Stimulated activated CD4-positive, alpha-beta T cell treated with anti-CD3 and anti-CD28 coated beads, Interleukin-4, amount 100 ng/mL, for 1 hour (primary cell): ENCODE data around the gene NACC2.

Experiments used
- DNase-seq: peaks from one replicate; pipeline ENCODE4 v3.0.0-alpha.2; 2020

NACC2 gene

DNA sequence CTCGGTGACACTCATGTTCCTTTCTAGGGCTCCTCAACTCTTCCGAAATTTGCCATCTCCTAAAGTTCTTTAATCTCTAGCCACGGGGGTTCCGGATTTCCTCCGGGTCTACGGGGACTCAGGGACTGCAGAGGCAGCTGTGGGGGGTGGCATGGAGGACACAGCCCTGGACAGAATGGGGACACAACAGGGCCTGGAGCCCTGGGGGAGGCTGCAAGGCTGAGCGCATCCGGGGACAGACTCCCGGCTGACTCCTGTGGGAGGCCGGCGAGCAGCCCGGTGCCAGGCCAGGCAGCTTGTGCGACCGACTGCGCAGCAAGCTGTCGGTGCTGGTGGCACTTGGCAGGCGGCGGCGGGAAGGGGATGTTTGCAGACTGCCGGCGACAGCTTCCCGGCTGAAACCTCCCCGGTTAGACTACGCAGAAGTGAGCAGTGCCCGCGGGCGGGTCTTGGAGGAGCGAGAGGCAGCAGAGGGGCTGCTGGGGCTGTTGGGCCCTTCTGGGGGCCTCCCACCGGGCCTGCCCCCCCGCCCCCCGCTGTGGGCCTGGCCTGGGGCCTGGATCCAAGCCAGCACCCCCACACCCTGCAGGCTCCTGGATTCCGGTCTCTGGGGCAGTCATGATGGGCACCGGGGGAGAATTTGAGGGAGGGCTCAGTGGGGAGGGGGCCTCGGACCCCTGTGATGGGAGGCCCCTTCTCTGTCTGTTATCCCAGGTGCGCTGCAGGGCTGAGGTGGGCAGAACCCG is 105.2 kb downstream of the NACC2 start:
- peak; percentile 32 for DNase-seq

DNA sequence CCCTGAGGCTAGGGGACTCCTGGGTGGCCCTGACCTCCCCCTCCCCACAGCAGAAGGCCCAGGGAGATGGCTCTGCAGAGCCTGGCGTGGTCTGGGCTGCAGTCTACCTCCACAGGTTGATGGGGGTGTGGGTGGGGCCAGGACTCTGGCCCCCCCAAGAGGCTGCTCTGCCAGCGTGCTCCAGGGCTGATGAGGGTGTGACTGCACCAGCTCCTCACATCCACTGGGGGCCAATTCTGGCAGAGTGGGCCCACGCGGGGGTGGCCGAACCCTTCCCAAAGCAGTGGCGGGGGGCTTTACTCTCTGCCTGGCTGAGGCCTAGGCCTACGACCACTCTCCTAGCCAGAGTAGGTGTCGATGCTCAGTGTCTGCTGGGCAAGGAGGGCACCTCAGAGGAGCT is 105.9 kb downstream of the NACC2 start:
- DNase-seq: no peak

DNA sequence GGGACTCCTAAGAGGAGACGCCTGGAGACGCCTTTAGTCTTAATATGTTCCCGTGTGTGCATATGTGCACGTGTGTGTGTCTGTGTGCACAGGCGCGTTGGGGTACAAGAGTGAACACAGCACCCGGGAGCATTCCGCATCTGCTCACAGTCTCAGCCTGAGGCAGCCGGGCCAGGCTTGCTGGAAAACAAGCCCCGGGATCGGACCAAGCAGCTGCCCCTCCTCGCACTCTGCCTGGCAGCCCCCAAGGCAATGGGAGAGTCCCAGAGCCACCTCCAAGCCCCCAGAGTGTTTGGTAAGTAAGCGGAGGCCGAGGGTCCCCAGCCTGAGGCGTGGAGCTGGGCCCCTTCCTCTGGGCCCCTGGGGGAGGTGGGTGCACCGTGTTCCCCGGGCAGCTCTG is 106.6 kb downstream of the NACC2 start:
- no peak for DNase-seq

DNA sequence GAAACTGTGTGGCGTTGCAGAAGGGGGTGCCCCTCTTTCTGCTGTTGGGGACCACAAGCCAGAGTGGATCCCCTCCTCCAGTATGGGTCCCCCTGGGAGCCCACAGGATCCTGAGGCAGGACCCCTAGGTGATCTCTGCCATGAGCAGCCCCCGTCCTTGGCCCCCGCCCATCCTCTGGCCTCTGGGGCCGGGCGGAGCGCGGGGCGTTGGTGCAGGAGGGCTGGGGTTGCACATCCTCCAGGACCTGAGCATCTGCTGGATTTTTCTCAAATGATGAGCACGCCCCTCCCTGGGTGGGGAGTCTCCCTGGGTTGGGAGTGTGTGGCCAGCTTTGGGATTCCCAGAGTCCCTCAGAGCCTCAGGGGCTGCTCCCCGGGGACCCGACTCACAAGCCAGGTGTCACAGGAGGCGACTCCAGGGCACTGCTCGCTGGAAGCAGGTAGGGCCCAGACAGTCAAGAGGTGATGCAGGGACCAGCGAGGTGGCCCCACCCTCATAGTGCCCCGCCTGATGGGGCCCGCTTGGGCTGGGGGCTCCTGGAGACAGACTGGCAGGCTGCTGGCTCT is 107.2 kb downstream of the NACC2 start:
- no peak for DNase-seq

DNA sequence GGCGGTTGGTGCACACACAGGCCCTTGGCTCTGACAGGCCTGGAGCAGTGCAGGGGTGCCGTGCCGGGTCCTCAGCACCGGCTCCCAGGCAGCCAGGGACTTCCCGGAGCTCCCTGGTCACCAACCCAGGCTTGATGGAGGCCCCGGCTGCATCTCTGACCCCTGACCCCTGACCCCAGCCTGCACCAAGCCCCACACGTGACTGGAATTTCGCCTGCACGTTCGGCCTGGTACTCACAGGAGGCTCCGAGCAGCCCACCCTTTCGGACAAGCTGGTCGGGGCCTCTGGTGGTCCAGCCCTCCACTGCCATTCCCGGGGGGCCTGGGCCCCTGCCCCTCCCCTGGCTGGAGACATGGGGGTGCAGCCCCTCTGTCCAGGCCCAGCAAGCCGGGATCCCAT is 108.5 kb downstream of the NACC2 start:
- no peak for DNase-seq

DNA sequence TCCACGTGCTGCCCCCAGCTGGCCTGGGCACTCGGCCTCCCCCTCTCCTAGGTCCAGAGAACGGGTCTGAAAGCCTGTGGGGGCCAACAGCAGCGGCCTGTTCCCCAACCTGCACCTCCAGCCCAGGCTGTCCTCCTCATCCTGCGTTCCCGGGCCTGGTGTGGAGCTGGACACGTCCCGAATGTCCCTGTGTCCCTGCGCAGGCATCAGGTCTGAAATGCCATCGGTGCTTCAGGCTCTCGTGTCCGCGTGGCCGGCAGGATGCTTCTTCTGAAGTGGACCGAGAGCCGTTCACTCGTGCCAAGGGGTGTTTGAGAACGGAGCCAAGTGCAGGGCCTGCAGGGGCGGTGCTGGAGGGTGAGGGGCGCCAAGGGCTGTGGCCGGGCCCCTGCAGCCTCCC is 109.2 kb downstream of the NACC2 start:
- no peak for DNase-seq

DNA sequence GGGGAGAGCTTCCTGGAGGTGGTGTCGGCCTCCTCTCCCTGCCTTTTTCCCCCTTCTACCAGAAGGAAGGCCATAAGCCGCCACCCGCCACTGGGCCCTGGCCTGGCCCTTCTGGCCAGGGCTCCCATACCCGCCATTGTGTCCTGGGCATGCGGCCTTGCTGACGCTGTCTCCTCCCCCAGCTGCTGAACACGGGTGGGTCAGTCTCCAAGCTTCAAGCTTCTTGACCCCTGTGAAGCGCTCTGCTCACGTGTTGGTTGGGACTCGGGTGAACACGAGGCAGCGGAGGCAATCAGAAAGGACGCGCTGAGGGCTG is 109.7 kb downstream of the NACC2 start:
- no peak for DNase-seq

DNA sequence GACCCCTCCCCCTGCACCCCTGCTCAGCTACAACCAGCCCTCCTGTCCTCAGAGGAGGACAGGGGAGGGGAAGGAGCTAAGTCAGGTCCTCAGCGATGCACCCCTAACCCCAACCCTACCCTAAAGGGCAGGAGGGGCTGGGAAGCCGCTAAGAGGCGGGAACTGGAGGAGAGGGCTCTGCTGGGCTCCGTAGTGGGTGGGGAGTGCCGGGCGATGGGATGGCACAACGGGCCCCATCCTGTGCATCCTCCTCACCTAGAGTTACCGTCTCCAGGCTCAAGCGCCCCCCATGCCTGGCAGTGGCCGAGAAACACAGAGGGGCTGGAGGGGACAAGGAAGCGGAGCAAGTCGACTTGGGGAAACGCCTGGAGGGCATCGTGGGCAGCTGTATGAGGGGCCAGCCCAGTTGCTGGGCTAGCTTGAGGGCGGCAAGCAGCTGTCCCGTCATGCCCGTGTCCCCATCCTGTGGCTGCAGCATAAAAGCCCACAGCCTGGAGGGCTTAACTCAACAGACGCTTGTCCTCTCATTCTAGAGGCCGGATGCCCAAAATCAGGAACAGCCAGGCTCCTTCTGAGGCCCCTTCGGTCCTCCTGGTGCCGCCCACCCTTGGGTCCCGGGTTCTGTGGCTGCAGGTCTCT is 110.9 kb downstream of the NACC2 start:
- no peak for DNase-seq

DNA sequence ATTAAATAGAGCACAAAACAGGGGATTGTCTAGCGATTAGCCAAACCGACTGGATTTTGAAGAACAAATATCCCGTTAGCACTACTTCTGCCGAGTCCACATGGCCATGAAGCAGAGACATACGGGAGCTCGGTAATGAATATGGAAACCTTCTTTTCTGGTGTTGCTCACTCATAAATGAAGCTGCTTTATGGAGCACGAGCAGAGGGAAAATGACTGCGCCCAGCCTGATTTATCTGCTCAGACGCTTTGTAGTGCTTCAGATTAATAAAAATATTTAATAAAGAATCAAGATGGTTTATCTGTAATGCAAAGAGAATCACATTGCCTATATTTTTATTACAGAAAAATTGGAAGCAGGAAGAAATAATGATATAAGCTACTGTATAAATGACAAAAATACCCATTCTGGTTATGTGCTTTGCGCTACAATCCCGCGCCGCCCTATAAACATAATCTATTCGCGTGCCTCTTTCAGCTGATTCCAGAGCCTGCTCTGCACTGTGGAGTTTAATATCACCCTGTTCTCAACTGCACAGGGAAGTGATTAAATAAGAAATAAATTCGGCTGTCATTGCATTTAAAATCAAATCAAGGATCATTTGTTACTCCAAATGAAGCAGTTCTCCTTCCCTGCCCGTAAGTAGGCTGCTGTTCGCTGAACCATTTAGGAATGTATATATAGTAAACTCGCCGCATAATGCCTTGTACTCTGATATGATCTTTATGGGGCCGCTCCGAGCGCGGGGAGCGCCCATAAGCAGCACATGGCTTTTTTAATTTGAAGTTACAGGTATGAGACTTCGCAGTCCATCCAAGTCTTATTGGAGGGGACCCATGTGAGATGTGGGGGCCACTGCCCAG is 111.6 kb downstream of the NACC2 start:
- DNase-seq: no peak

DNA sequence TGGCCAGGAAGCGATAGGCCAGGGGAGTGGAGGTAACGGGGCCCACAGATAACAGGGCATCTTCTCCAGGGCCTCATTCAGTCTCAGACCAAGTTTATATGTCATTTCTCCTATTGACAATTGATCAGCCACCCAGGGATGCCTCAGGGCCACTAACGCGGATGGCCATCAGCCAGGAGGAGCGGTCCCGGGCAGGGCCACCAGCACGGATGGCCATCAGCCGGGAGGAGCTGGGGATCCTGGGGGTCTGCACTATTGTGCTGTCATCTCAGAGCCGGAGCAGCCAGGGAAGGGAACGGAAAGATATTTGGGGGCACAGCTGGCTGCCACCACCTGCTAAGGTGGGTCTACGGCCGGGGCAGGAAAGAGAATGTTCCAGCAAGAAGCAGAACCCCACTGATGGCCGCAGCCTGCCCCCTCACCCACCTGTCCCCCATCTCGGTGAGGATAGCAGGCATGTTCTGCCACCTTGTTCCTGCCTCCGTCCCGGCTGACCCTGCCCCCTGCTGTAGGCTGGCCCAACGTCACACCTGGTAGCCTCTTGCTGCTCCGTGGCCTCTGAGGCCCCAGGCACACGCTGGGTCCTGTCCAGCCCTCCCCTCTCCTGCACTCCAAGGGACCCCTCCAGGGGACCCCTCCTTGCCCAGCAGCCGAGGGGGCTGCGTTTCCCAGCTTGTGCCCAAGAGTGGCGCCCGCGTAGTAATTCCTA is 112.4 kb downstream of the NACC2 start:
- no peak for DNase-seq

DNA sequence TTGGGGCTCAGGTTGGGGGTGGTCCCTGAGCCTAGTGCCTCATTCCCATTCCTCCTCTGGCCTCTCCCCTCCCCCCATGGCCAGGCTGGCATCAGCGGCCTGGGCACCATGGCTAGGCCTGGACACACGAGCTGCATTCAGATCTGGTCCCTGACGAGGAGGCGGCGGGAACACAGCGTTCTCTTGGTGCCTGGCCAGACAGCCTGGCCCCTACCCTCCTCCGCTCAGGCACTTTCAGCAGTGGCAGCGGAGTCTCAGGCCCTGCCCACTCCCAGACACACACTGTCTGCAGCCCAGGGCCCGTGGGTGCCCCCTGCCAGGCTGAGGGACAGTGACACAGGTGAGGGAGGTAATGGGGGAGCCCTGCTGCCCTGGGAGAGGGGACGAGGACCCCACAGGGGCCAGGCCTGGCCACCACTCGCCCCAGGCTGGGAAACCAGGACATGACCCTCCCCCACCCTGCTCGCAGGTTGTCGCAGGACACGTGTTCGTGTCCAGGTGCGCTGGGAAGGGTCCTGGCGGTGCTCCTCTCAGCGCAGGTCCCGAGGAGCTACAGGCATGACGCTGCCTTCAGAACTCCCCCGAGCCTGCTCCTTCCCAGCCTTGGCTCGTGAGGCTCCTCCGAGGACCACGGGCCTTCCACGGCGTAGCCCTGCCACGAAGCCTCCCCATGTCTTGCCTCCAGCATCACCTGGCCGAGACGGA is 114.0 kb downstream of the NACC2 start:
- no peak for DNase-seq

DNA sequence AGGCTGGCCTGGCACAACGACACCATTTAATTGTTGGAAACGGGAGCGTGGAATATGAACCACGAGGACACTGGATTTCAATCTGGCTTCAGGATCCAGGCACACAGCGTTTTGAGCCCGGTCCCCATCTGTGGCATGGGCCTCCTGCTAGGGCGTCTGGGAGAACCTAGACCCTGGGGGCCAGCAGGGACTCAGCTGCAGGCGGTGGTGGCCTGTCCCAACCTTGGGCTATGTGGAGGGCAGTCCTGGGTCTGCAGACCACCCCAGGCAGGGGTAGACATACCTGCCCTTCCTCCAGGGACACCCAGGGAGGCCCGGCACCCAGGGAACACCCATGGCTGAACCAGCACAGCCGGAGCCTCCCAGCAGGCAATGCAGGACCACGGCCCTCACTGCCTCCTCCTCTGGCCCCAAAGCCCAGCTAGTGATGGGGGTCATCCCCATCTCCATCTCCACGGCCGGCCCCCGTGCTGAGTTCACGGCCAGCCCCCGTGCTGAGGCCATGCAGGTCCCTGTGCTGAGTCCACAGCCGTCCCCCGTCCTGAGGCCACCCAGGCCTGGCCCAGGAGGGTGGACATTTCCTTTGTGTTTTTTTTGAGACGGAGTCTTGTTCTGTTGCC is 115.4 kb downstream of the NACC2 start:
- DNase-seq: no peak

DNA sequence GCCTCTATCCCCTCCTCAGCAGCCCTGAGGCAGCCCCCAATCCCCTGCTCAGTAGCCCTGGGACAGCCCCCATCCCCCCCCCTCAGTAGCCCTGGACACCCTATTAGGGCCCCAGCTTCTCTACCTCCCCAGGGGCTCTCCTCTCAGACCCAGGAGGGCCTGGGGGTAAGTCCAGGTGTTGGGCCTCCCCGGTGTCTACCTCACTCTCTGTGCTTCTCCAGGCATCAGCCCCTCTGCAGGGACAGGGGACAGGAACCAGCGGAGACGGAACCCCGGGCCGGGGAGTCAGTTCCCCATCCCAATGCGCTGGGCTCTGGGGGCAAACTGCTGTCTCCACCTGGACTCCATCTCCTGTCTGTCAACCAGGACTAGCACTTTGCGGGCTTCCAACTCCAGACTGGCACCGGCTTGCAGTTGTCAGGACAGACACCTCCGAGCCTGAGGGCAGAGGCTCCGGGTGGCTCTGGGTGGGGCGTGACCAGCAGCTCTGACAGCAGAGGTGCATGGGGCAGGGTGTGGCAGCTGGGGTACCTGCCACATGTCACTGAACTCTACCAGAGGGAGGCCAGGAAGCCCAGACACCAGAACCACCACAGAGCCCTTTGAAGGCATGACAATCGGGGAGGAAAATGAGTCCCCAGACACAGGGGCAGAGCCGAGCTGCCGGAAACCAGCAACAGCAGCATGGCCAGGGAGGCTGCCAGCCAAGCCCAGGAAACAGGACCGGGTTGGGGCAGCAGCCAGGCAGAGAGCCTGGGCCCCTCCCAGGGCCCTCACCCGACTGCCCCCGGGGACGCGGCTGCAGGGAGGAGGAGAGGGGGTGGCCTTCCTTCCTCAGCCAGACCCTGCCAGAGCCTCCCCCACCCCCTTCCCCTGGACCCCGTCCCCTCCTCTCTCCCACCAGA is 116.2 kb downstream of the NACC2 start:
- DNase-seq: peak; percentile 23

DNA sequence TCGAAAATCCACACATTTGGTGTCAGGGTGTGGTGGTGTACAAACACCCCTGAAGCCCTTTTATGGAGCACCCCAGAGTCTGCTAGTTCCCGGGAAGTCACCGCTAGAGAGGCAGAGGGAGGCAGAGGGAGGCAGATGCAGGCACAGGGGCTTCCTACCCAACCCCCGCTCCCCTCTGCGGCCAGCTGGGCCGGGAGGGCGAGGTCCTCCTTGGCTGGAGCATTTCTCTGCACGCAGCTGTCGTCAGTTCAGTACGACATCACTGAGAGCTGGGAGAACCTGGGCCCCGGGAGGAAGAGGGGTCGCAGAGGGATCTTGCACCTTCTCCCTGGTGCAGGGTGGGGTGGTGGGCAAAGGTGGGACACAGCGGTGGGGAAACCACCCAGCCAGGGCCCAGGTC is 118.1 kb downstream of the NACC2 start:
- DNase-seq: no peak

DNA sequence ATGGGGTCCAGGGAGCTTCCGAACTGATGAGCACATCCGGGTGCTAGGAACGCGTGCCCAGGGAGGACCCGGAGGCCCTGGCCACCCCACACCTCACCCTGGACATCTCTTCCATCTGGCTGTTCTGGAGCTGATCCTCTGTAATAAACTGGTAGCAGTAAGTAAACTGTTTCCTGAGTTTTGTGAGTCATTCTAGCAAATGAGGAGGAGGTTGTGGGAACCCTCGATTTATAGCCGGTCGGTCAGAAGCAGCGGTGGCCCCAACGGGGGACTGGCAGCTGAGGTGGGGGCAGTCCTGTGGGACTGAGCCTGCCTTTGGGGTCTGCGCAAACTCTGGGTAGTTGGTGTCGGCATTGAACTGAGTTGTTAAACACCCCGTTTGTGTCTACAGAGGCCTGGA is 118.6 kb downstream of the NACC2 start:
- DNase-seq: no peak

DNA sequence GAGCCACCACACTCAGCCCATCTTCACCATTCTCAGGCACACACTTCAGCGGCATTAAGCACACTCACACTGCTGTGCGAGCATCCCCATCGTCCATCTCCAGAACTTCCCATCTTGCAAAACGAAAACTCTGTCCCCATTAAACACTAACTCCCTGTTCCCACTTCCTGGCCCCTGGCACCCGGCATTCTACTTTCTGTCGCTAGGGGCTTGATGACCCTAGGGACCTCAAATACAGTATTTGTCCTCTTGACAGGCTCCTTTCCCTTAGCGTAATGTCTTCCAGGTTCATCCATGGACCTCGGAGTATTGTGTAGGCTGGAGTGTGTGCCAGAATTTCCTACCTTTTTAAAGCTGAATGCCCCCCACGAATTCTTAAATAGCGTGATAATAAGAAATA is 119.3 kb downstream of the NACC2 start:
- no peak for DNase-seq

DNA sequence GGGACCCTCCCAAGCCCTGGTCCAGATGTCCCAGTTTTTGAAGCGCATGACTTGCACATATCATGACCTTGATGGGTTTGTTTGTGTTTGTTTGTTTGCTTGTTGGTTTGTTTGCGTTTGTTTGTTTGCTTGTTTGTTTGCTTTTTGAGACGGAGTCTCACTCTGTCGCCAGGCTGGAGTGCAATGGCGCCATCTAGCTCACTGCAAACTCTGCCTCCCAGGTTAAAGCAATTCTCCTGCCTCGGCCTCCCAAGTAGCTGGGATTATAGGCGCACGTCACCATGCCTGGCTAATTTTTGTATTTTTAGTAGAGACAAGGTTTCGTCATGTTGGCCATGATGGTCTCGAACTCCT is 120.9 kb downstream of the NACC2 start:
- DNase-seq: no peak

DNA sequence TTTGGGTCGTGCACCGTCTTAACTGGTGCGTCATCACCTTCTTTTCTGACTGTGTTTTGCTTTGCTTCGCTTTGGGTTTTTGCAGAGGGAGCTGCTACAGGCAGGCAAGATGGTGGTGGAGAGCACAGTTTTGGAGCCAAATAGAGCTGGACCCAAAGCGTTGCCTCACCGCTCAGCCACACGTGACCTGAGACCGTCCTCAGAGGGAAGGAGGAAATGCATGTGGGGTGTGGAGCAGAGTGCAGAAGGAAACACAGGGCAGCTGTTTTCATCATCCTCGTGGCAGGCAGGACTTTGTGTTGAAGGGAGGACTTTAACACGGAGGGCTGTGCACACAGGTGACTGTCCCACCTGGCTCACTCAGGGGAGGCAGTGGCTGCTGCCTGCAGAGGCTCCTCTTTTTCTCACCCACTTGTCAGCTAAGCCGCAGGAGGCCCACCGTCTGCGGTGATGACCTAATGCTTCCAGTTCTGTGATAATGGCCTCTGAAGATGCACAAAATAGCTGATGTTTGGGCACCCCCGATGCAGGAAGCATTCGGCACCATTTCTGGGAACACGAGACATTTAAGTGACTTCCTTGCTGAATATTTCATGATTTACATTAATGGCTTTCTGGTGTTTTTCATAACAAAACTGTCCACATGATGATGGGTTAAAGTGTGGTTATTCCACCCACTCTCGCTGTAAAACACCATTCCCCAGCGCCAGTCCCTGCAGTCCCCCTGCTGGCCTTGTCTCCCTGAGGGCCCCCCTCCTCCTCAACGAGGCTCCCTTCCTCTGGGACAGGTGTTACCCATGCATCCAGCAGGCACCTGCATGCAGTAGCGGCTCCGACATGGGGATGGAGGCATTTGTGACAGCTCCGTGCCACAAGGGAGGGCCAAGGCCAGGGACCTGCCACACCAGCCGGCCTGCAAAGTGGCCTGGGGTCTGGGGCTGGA is 121.5 kb downstream of the NACC2 start:
- DNase-seq: no peak

DNA sequence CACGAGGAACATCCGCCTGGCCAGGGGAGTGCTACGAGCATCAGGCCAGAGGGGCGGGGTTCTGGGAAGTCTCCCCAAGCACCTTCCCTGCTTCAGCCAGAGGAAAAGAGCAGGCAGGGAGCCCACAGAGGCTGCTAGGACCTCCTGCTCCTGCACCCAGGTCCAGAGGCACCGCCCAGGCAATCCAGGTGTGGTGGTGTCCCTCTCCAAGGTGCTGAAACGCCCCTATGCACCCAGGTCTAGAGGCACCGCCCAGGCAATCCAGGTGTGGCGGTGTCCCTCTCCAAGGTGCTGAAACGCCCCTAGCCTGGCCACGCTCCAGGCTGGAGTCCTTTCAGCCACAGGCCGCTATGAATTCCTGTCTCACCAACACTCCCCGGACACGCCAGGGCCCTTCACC is 123.2 kb downstream of the NACC2 start:
- DNase-seq: peak; percentile 48
